ENCODE data around the gene TNFSF4. TPM values are rescaled to one million over a fixed set of nuclear protein-coding genes. Genes with fewer than 3 reads are reported as not detected.

TNFSF4 gene
- total and polyA plus RNA-seq, 2 of the 4 experiments (the other 2 are of a cell fraction): 13.4 to 19.7 TPM

GRCh38 chr1:173152598-173152997, 54.5 kb downstream of the TNFSF4 start:
- H3K27me3 ChIP-seq (ENCODE audit: control insufficient read depth, insufficient read depth, low read length): no peaks in the 10 kb centered on the region
- H2AK5ac ChIP-seq (ENCODE audit: low read depth, low read length): no peak overlapping the region
- no peaks in the 10 kb centered on the region for H3K36me3 ChIP-seq (ENCODE audit: control insufficient read depth, insufficient read depth, low read length)
- intact Hi-C loops (cut with micrococcal nuclease) (no loop called here), dilution Hi-C loops (cut with HindIII; ENCODE audit: low sequenced_read_pairs, unreplicated experiment) (no loop called here), in situ Hi-C loops (cut with MboI; ENCODE audit: low sequenced_read_pairs) (no loop called here)
- no peak overlapping the region for H3K4me3 ChIP-seq (ENCODE audit: insufficient read depth, low read depth, low read length)
- no peak overlapping the region for H4K8ac ChIP-seq (ENCODE audit: low read depth in 2 of 2, low read length in 2 of 2)
- H4K20me1 ChIP-seq (ENCODE audit: insufficient read depth, low read length): no peaks in the 10 kb centered on the region
- H3K56ac ChIP-seq (ENCODE audit: extremely low read depth, insufficient read depth, low read length): no peak overlapping the region
- ChIA-PET CTCF (no interaction called here), POLR2A (ENCODE audit: unreplicated experiment) (no interaction called here)
- H3K4me1 ChIP-seq (ENCODE audit: control insufficient read depth, insufficient read depth, low read length): no peaks in the 10 kb centered on the region
- no CpG with 5 or more reads among the region's 2 CpGs for WGBS, 2 experiments (ENCODE audit: extremely low coverage in 2 of 2, insufficient read length in 1 of 2)
- no peak overlapping the region for H3K9ac ChIP-seq (ENCODE audit: low read depth, low read length)
- ATAC-seq (ENCODE audit: low read depth) (no peak), DNase-seq (no peak)
- no peak overlapping the region for H2BK20ac ChIP-seq (ENCODE audit: low read depth, low read length)
- no peak overlapping the region for H3K4ac ChIP-seq (ENCODE audit: low read depth, low read length)
- H3K4me2 ChIP-seq (ENCODE audit: low read depth, low read length): no peak overlapping the region
- no peak overlapping the region for H2AK9ac ChIP-seq (replicated peaks; ENCODE audit: low read depth, low read length, poor library complexity)
- no peaks in the 10 kb centered on the region for H3K79me1 ChIP-seq (ENCODE audit: low read depth in 1 of 2, low read length in 2 of 2)
- no TSS peak for BruUV-seq (replicated peaks)
- no peak overlapping the region for H2BK120ac ChIP-seq (ENCODE audit: low read depth, low read length)
- H4K5ac ChIP-seq (ENCODE audit: low read depth, low read length): no peak overlapping the region
- no peaks in the 10 kb centered on the region for H3K9me1 ChIP-seq (ENCODE audit: insufficient read depth, low read length)
- no peaks in the 10 kb centered on the region; the same call in 1 of the 2 replicates for H3K9me3 ChIP-seq (ENCODE audit: control insufficient read depth, insufficient read depth, low read length)
- no peak overlapping the region for H2BK15ac ChIP-seq (ENCODE audit: low read depth, low read length)
- H3K18ac ChIP-seq (ENCODE audit: low read depth, low read length): no peak overlapping the region
- H2AFZ ChIP-seq (replicated peaks; ENCODE audit: low read length, poor library complexity): no peak overlapping the region
- H3K23ac ChIP-seq (ENCODE audit: low read depth, low read length): no peak overlapping the region
- H2BK5ac ChIP-seq (ENCODE audit: low read depth, low read length, poor library complexity, severe bottlenecking): no peak overlapping the region
- no peak overlapping the region for H3K27ac ChIP-seq (ENCODE audit: insufficient read depth, low read length)
- no peak for TF ChIP-seq MAZ (IDR thresholded peaks at IDR 0.05; ENCODE audit: borderline replicate concordance, low read depth, low read length)
- no peak for TF ChIP-seq CEBPB (IDR thresholded peaks at IDR 0.05; ENCODE audit: low read depth, low read length)
- no peak for TF ChIP-seq FOS (IDR thresholded peaks at IDR 0.05; ENCODE audit: low read depth, low read length)
- TF ChIP-seq USF2 (IDR thresholded peaks at IDR 0.05; ENCODE audit: low read depth, low read length): no peak
- TF ChIP-seq MAFK (IDR thresholded peaks at IDR 0.05; ENCODE audit: low read depth, low read length): no peak
- TF ChIP-seq MXI1 (IDR thresholded peaks at IDR 0.05; ENCODE audit: borderline replicate concordance, low read depth, low read length): no peak
- TF ChIP-seq CHD1 (IDR thresholded peaks at IDR 0.05; ENCODE audit: low read depth, low read length): no peak
- TF ChIP-seq NFE2L2 (IDR thresholded peaks at IDR 0.05; ENCODE audit: low read depth, low read length): no peak
- TF ChIP-seq RAD21 (IDR thresholded peaks at IDR 0.05; ENCODE audit: low read length): no peak
- TF ChIP-seq POLR2A (IDR thresholded peaks at IDR 0.05; ENCODE audit: low read depth, low read length): no peak
- no peak overlapping the region for H4K91ac ChIP-seq (ENCODE audit: insufficient read depth, low read depth, low read length)
- H3K14ac ChIP-seq (replicated peaks; ENCODE audit: low read depth, low read length): no peak overlapping the region
